NK-92 (cell line): ENCODE data around the gene UPF1.
"Not testable (repeated sequence)": the region's sequence is repeated elsewhere in the genome, so short reads cannot be mapped to it uniquely, and the experiment has no call there.

Experiments used
- DNase-seq: peaks from one replicate; lab custom pipeline; 2025; ENCODE audit not compliant: unreplicated experiment; lab: John Stamatoyannopoulos, UW

The UPF1 gene

GRCh38 chr19:18895038-18895823 is 63.5 kb downstream of the UPF1 start:
- no peak for DNase-seq

- no peak for DNase-seq
These were observed 64.1 kb downstream of the UPF1 start, which contains the start of gene CERS1 for GRCh38 chr19:18895824-18896341. Gene CERS1, minus strand, starts transcription at chr19:18896158. Its CDS starts 86 bp downstream, at chr19:18896072.

- no peak for DNase-seq
These were observed 64.7 kb downstream of the UPF1 start for GRCh38 chr19:18896421-18896841.

- DNase-seq = no peak
These were observed 65.6 kb downstream of the UPF1 start for GRCh38 chr19:18897094-18898029.

- DNase-seq = no peak
These were observed 66.4 kb downstream of the UPF1 start for GRCh38 chr19:18898081-18898606.

- no peak for DNase-seq
These were observed 67.0 kb downstream of the UPF1 start for GRCh38 chr19:18898607-18899408.

GRCh38 chr19:18899624-18900560 is 68.1 kb downstream of the UPF1 start:
- no peak for DNase-seq

GRCh38 chr19:18900700-18901481 is 69.1 kb downstream of the UPF1 start:
- DNase-seq = no peak

GRCh38 chr19:18901491-18901890 is 69.7 kb downstream of the UPF1 start:
- no peak for DNase-seq

- DNase-seq = not testable (repeated sequence)
These were observed 70.8 kb downstream of the UPF1 start for GRCh38 chr19:18902519-18902918.

GRCh38 chr19:18903156-18904037 is 71.6 kb downstream of the UPF1 start:
- DNase-seq = no peak

- no peak for DNase-seq
These were observed 72.7 kb downstream of the UPF1 start for GRCh38 chr19:18904334-18905057.

GRCh38 chr19:18905058-18905456 is 73.3 kb downstream of the UPF1 start:
- no peak for DNase-seq

- DNase-seq = no peak
These were observed 73.9 kb downstream of the UPF1 start for GRCh38 chr19:18905513-18906236.

GRCh38 chr19:18906605-18907519 is 75.1 kb downstream of the UPF1 start:
- no peak for DNase-seq
